Measurements from ENCODE around the gene TEN1.

DNA sequence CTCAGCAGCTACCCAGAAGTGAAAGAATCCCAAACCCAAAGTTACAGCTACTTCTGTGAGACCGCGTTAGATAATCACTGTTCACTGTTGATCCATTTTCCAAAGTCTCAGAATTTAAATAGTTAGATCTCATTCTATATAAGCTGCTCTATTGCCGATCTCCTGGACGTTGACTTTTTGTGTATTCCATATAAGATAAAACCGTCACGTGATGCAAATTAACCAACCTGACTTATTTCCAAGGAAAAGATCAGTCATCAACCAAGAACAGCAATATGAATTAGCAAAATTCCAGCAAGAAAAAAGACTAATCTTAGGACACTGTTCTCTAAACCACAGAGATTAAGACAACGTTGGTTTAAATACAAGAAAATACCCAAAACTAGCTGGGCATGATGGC is 8.4 kb upstream of the TEN1 start:
- no peak for TF ChIP-seq REST (IDR thresholded peaks at IDR 0.05; ENCODE audit: insufficient read depth in 1 of 2, low read depth in 2 of 2, low read length in 2 of 2)
- no peak for TF ChIP-seq POLR2AphosphoS5 (IDR thresholded peaks at IDR 0.05; ENCODE audit: low read depth, low read length)
- TF ChIP-seq TAF1 (IDR thresholded peaks at IDR 0.05; ENCODE audit: borderline replicate concordance, insufficient read depth, low read length) = no peak

Measured in PFSK-1 (cell line).